Naive B cell (primary cell): ENCODE results near the gene TRAM2. TPM values are rescaled to one million over a fixed set of nuclear protein-coding genes. Genes with fewer than 3 reads are reported as not detected.
"Not testable (repeated sequence)": the region's sequence is repeated elsewhere in the genome, so short reads cannot be mapped to it uniquely, and the experiment has no call there.

ENCODE experiments used
- ATAC-seq, 2 donors: fragments of 150-1000 bp; cut with Tn5 transposase; 2 replicates each; pipeline ENCODE4 v1.10.0; 2021; ENCODE audit warnings: low read depth in 2 of 2, mild to moderate bottlenecking in 2 of 2, moderate library complexity in 2 of 2
- DNase-seq: peaks from one replicate; pipeline ENCODE4 v3.0.0; 2022
- H3K27ac Mint-ChIP-seq, 6 donors: one replicate each; pipeline ENCODE4 v1.8.0; 2020 to 2022; ENCODE audit warnings: mild to moderate bottlenecking in 6 of 6, mixed read lengths in 6 of 6, moderate library complexity in 5 of 6, inconsistent platforms in 2 of 6
- H3K27me3 Mint-ChIP-seq, 3 donors: one replicate each; pipeline ENCODE4 v1.8.0; 2021 to 2022; ENCODE audit warnings: mixed read lengths in 3 of 3, mild to moderate bottlenecking in 1 of 3
- H3K36me3 Mint-ChIP-seq, 2 donors: one replicate each; pipeline ENCODE4 v1.8.0; 2020 to 2022; ENCODE audit warnings: mixed read lengths in 2 of 2, inconsistent platforms in 1 of 2, mild to moderate bottlenecking in 1 of 2
- H3K4me1 Mint-ChIP-seq, 3 donors: one replicate each; pipeline ENCODE4 v1.8.0; 2020 to 2022; ENCODE audit warnings: mixed read lengths in 3 of 3, inconsistent platforms in 1 of 3, mild to moderate bottlenecking in 1 of 3, moderate library complexity in 1 of 3
- H3K4me3 Mint-ChIP-seq, 8 donors: one replicate each; pipeline ENCODE4 v1.8.0; 2020 to 2022; ENCODE audit warnings: mild to moderate bottlenecking in 8 of 8, mixed read lengths in 8 of 8, moderate library complexity in 8 of 8, inconsistent platforms in 2 of 8
- H3K9me3 Mint-ChIP-seq, 7 donors: one replicate each; pipeline ENCODE4 v1.8.0; 2020 to 2022; ENCODE audit warnings: mixed read lengths in 7 of 7, mild to moderate bottlenecking in 5 of 7, inconsistent platforms in 2 of 7, moderate library complexity in 1 of 7
- polyA plus RNA-seq, 6 donors: library from polyadenylated mRNA; unstranded; fragments of 300-500 nt; fragmentation: Illumina TruSeq; gene quantifications; one replicate each; pipeline ENCODE4 v1.2.3, GENCODE V29; 2021; ENCODE audit warnings: low read depth in 6 of 6

The TRAM2 gene
- polyA plus RNA-seq, 6 donors from 2014 or later = 1.4 to 3.9 (median 2.7) TPM

GRCh38 chr6:52474173-52474572 lies 102.7 kb downstream of the TRAM2 start:
- ATAC-seq (no peak), DNase-seq (no peak)
- Mint-ChIP-seq H3K27me3 (no peaks in the 10 kb centered on the region), H3K4me3 (no peak overlapping the region), H3K9me3 (peaks cover 0 to 4% (median 0%) of the 10 kb centered on the region in 7 donors), H3K4me1 (no peaks in the 10 kb centered on the region), H3K27ac (no peak overlapping the region), H3K36me3 (no peaks in the 10 kb centered on the region)

DNA sequence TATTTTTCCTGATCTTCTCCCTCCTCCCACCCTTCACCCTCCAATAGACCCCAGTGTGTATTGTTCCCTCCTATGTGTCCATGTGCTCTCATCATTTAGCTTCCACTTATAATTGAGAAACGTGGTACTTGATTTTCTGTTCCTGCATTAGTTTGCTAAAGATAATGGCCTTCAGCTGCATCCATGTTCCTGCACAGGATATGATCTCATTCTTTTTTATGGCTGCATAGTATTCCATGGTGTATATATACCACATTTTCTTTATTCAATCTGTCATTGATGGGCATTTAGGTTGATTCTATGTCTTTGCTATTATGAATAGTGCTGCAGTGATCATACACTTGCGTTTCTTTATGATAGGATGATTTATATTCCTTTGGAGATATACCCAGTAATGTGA lies 115.7 kb downstream of the TRAM2 start:
- DNase-seq, H3K36me3 Mint-ChIP-seq, H3K4me1 Mint-ChIP-seq, ATAC-seq, H3K4me3 Mint-ChIP-seq, H3K27ac Mint-ChIP-seq, H3K27me3 Mint-ChIP-seq: not testable (repeated sequence)
- peaks cover 0 to 14% (median 3%) of the 10 kb centered on the region in 7 donors for H3K9me3 Mint-ChIP-seq

- Mint-ChIP-seq H3K27ac (no peak overlapping the region), H3K27me3 (no peaks in the 10 kb centered on the region), H3K36me3 (peaks cover 5 to 15% of the 10 kb centered on the region in 2 donors), H3K4me1 (no peaks in the 10 kb centered on the region), H3K9me3 (peaks cover 0 to 14% (median 3%) of the 10 kb centered on the region in 7 donors), H3K4me3 (no peak overlapping the region)
- ATAC-seq (no peak), DNase-seq (no peak)
These were observed 119.8 kb downstream of the TRAM2 start for GRCh38 chr6:52457096-52457495.

- H3K36me3 Mint-ChIP-seq = peaks cover 30 to 37% of the 10 kb centered on the region in 2 donors
- DNase-seq (no peak), ATAC-seq (no peak)
- no peak overlapping the region for H3K4me3 Mint-ChIP-seq
- H3K4me1 Mint-ChIP-seq = peaks cover 0 to 3% (median 0%) of the 10 kb centered on the region in 3 donors
- no peak overlapping the region for H3K27ac Mint-ChIP-seq
- H3K9me3 Mint-ChIP-seq = peaks cover 7 to 22% (median 21%) of the 10 kb centered on the region in 7 donors
- H3K27me3 Mint-ChIP-seq = no peaks in the 10 kb centered on the region
These were observed 122.3 kb downstream of the TRAM2 start for GRCh38 chr6:52454556-52454955.

Other genes starting within 250 kb of the TRAM2 start
- gene PAQR8, start 214.9 kb downstream of the TRAM2 start, polyA plus RNA-seq = 1 to 10 TPM; 2.4 to 6.2 (median 5.9) TPM
- 10 to 100 TPM in 2 of 6 donors, 1 to 10 TPM in 4; 4.1 to 27.2 (median 8.4) TPM for gene EFHC1, start 156.7 kb downstream of the TRAM2 start, polyA plus RNA-seq
- 10 to 100 TPM in 5 of 6 donors, 1 to 10 TPM in 1; 9.7 to 22.3 (median 15.5) TPM for gene TMEM14A, start 94.1 kb upstream of the TRAM2 start, polyA plus RNA-seq
- gene GSTA2, start 186.4 kb upstream of the TRAM2 start, polyA plus RNA-seq = not detected
- gene GSTA1, start 226.8 kb upstream of the TRAM2 start, polyA plus RNA-seq = not detected